Adrenal gland (tissue), 5 donors: ENCODE data around the gene MYD88.

Experiments
- CTCF ChIP-seq, 6 experiments: fragments of 450-650 bp in 4 of 6; fragments of 200-600 bp in 2 of 6; sonication (generic) in 1 of 6; IDR thresholded peaks; 1 replicate in 5 of 6; 2 replicates in 1 of 6; pipeline versions ENCODE4 v1.5.1 to v1.8.0; 2016 to 2021; ENCODE audit warnings: antibody characterized with exemption in 6 of 6, mild to moderate bottlenecking in 2 of 6, moderate library complexity in 1 of 6
- POLR2A ChIP-seq, 2 donors: fragments of 450-650 bp; IDR thresholded peaks; one replicate each; pipeline ENCODE4 v1.6.1; 2017; ENCODE audit warnings: antibody characterized with exemption in 2 of 2, mild to moderate bottlenecking in 2 of 2, moderate library complexity in 1 of 2
- donor health status: DM: no; HTN: no; CAD: no.

DNA sequence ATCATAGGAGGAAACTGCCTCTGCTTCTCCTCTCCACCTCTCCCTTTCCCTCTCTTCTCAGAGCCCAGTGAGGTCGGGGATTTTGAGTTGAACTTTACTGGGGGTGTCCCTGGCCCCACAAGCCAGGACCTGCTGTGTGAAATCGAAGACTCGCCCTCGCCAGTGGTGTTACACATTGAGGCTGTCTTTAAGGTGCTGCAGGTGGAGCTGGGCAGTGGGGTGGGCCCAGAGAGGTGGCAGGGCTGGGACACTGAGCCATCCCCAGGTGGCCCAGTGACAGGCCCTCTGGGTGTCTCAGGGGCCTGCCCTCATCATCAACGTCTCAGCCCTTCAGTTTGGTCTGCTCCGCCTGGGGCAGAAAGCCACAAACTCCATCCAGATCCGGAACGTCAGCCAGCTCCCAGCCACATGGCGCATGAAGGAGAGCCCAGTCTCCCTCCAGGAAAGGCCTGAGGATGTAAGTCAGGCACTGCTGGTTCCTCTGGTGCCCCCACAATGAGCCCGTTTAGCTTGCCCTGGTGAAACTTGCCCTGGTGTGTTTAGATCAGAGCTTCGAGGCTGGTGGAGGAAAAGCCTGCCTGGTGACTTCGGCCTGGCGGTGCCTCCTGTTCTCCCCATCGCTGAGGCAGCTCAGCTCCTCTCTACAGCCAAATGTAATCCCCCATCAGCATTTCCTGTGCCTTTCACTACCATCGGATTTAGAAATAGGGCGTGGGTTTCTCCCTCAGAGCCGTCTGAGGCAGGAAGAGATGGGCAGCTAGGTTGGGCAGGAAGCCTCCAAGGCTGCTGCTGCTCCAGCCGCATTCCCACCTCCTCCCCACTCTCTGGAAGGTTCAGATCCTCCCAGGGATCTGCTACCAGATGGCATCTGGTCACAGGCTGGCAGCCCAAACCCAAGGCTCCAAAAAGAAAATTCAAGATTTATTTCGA lies 40.8 kb upstream of the MYD88 start:
- TF ChIP-seq POLR2A (IDR thresholded peaks at IDR 0.05) (no peak), CTCF (IDR thresholded peaks at IDR 0.05) (no peak)
